ENCODE results near the gene ABI3BP.

Gene ABI3BP

GRCh38 chr3:100891827-100892226 lies 101.4 kb downstream of the ABI3BP start:
- DNase-seq (ENCODE audit: low read depth in 2 of 2): no peak

GRCh38 chr3:100891033-100891432 lies 102.2 kb downstream of the ABI3BP start:
- no peak for DNase-seq (ENCODE audit: low read depth in 2 of 2)

- DNase-seq (ENCODE audit: low read depth in 2 of 2): no peak
Observed at GRCh38 chr3:100888881-100889280, 104.3 kb downstream of the ABI3BP start.

- DNase-seq (ENCODE audit: low read depth in 2 of 2): no peak
Observed at GRCh38 chr3:100882571-100882984, 110.6 kb downstream of the ABI3BP start.

GRCh38 chr3:100880845-100881244 lies 112.4 kb downstream of the ABI3BP start:
- no peak for DNase-seq (ENCODE audit: low read depth in 2 of 2)

GRCh38 chr3:100880072-100880471 lies 113.1 kb downstream of the ABI3BP start:
- DNase-seq (ENCODE audit: low read depth in 2 of 2): no peak

- no peak for DNase-seq (ENCODE audit: low read depth in 2 of 2)
Observed at GRCh38 chr3:100879195-100879810, 113.9 kb downstream of the ABI3BP start.

GRCh38 chr3:100877286-100877685 lies 115.9 kb downstream of the ABI3BP start:
- no peak for DNase-seq (ENCODE audit: low read depth in 2 of 2)

- no peak for DNase-seq (ENCODE audit: low read depth in 2 of 2)
Observed at GRCh38 chr3:100875239-100875638, 118.0 kb downstream of the ABI3BP start.

GRCh38 chr3:100873611-100874010 lies 119.6 kb downstream of the ABI3BP start:
- DNase-seq (ENCODE audit: low read depth in 2 of 2): no peak

- no peak for DNase-seq (ENCODE audit: low read depth in 2 of 2)
Observed at GRCh38 chr3:100871306-100871705, 121.9 kb downstream of the ABI3BP start.

GRCh38 chr3:100869787-100870186 lies 123.4 kb downstream of the ABI3BP start:
- no peak for DNase-seq (ENCODE audit: low read depth in 2 of 2)

GRCh38 chr3:100868894-100869293 lies 124.3 kb downstream of the ABI3BP start:
- no peak for DNase-seq (ENCODE audit: low read depth in 2 of 2)

GRCh38 chr3:100868096-100868495 lies 125.1 kb downstream of the ABI3BP start:
- DNase-seq (ENCODE audit: low read depth in 2 of 2): no peak

- no peak for DNase-seq (ENCODE audit: low read depth in 2 of 2)
Observed at GRCh38 chr3:100865442-100865841, 127.8 kb downstream of the ABI3BP start.

- DNase-seq (ENCODE audit: low read depth in 2 of 2): no peak
Observed at GRCh38 chr3:100864471-100865250, 128.6 kb downstream of the ABI3BP start.

- DNase-seq (ENCODE audit: low read depth in 2 of 2): no peak
Observed at GRCh38 chr3:100857863-100858262, 135.4 kb downstream of the ABI3BP start.

- no peak for DNase-seq (ENCODE audit: low read depth in 2 of 2)
Observed at GRCh38 chr3:100856821-100857220, 136.4 kb downstream of the ABI3BP start.

GRCh38 chr3:100852840-100853239 lies 140.4 kb downstream of the ABI3BP start:
- no peak for DNase-seq (ENCODE audit: low read depth in 2 of 2)

- DNase-seq (ENCODE audit: low read depth in 2 of 2): no peak
Observed at GRCh38 chr3:100850701-100851100, 142.5 kb downstream of the ABI3BP start.

- no peak for DNase-seq (ENCODE audit: low read depth in 2 of 2)
Observed at GRCh38 chr3:100850156-100850555, 143.1 kb downstream of the ABI3BP start.

- no peak for DNase-seq (ENCODE audit: low read depth in 2 of 2)
Observed at GRCh38 chr3:100844063-100844936, 148.9 kb downstream of the ABI3BP start.
